Upper lobe of left lung (tissue), 4 donors: ENCODE results near the gene PRKG1.

Experiments used
- CTCF ChIP-seq, 6 experiments: fragments of 450-650 bp in 4 of 6; fragments of 200-600 bp in 2 of 6; sonication (generic) in 2 of 6; IDR thresholded peaks; one replicate each; pipeline ENCODE4 v1.5.1; 2016 to 2019; ENCODE audit warnings: antibody characterized with exemption in 6 of 6
- EP300 ChIP-seq, 4 donors: sonication (generic); formaldehyde crosslinking; IDR thresholded peaks; one replicate each; pipeline ENCODE4 v1.5.1; 2017; ENCODE audit warnings: antibody characterized with exemption in 4 of 4, control low read depth in 2 of 4
- POLR2A ChIP-seq, 4 donors: fragments of 450-650 bp; IDR thresholded peaks; one replicate each; pipeline ENCODE4 v1.5.1; 2016 to 2017; ENCODE audit warnings: antibody characterized with exemption in 4 of 4, mild to moderate bottlenecking in 2 of 4

GRCh38 chr10:52074505-52075026 is 1000.3 kb downstream of the PRKG1 start:
- TF ChIP-seq CTCF (IDR thresholded peaks at IDR 0.05) (no peak), EP300 (IDR thresholded peaks at IDR 0.05) (no peak), POLR2A (IDR thresholded peaks at IDR 0.05) (no peak)
